8988T (cell line): ENCODE measurements around the gene CTF1.
"Not testable (repeated sequence)": the region's sequence is repeated elsewhere in the genome, so short reads cannot be mapped to it uniquely, and the experiment has no call there.

Source experiments
- DNase-seq: peaks from one replicate; pipeline ENCODE4 v3.0.0; 2011

The CTF1 gene

GRCh38 chr16:30888856-30889499 is 7.4 kb upstream of the CTF1 start:
- no peak for DNase-seq

- no peak for DNase-seq
These were observed 6.7 kb upstream of the CTF1 start for GRCh38 chr16:30889721-30890120.

- DNase-seq = not testable (repeated sequence)
These were observed 5.2 kb upstream of the CTF1 start for GRCh38 chr16:30891043-30891823.

GRCh38 chr16:30892670-30893416 is 3.6 kb upstream of the CTF1 start:
- DNase-seq = no peak

GRCh38 chr16:30893417-30893743 is 3.0 kb upstream of the CTF1 start:
- DNase-seq = no peak

GRCh38 chr16:30893744-30894539 is 2.5 kb upstream of the CTF1 start, which contains the start of gene BCL7C:
Gene BCL7C, minus strand, starts transcription at chr16:30894077. Its CDS starts 133 bp downstream, at chr16:30893944.
- peak; percentile 62 for DNase-seq

- no peak for DNase-seq
These were observed 1.7 kb upstream of the CTF1 start for GRCh38 chr16:30894540-30895368.

GRCh38 chr16:30895627-30896260 is 670 bp upstream of the CTF1 start:
- no peak for DNase-seq

GRCh38 chr16:30896889-30897733 is 697 bp downstream of the CTF1 start:
- peak; percentile 63 for DNase-seq

GRCh38 chr16:30899794-30900193 is 3.4 kb downstream of the CTF1 start:
- no peak for DNase-seq

GRCh38 chr16:30900588-30900987 is 4.2 kb downstream of the CTF1 start:
- DNase-seq = no peak

GRCh38 chr16:30901201-30902028 is 5.0 kb downstream of the CTF1 start:
- no peak for DNase-seq

- peak; percentile 86 for DNase-seq
These were observed 5.9 kb downstream of the CTF1 start for GRCh38 chr16:30902029-30902972.

GRCh38 chr16:30903002-30903401 is 6.6 kb downstream of the CTF1 start:
- no peak for DNase-seq

GRCh38 chr16:30903596-30903995 is 7.2 kb downstream of the CTF1 start:
- DNase-seq = no peak

GRCh38 chr16:30904114-30904780 is 7.8 kb downstream of the CTF1 start:
- DNase-seq = no peak

GRCh38 chr16:30907064-30907463 is 10.7 kb downstream of the CTF1 start:
- no peak for DNase-seq
